ENCODE measurements around the gene TRIM47. TPM values are rescaled to one million over a fixed set of nuclear protein-coding genes. Genes with fewer than 3 reads are reported as not detected.

Gene TRIM47
- total RNA-seq: 68.2 TPM

GRCh38 chr17:75878174-75878998, at the start of gene TRIM47:
Gene TRIM47 (minus strand): TSS chr17:75878581. CDS start chr17:75878548, 33 bp downstream.
- peak; percentile 54 for DNase-seq (ENCODE audit: low spot score)

- no peak for DNase-seq (ENCODE audit: low spot score)
Measured at GRCh38 chr17:75927286-75927922, 49.0 kb upstream of the TRIM47 start.

- no peak for DNase-seq (ENCODE audit: low spot score)
Measured at GRCh38 chr17:75926456-75926855, 48.1 kb upstream of the TRIM47 start.

GRCh38 chr17:75925912-75926311, 47.5 kb upstream of the TRIM47 start:
- DNase-seq (ENCODE audit: low spot score): no peak

- DNase-seq (ENCODE audit: low spot score): no peak
Measured at GRCh38 chr17:75925103-75925502, 46.7 kb upstream of the TRIM47 start.

GRCh38 chr17:75922963-75923874, 44.8 kb upstream of the TRIM47 start:
- no peak for DNase-seq (ENCODE audit: low spot score)

- DNase-seq (ENCODE audit: low spot score): no peak
Measured at GRCh38 chr17:75922173-75922961, 44.0 kb upstream of the TRIM47 start.

GRCh38 chr17:75921596-75921995, 43.2 kb upstream of the TRIM47 start:
- DNase-seq (ENCODE audit: low spot score): no peak

- DNase-seq (ENCODE audit: low spot score): no peak
Measured at GRCh38 chr17:75920045-75920560, 41.7 kb upstream of the TRIM47 start.

GRCh38 chr17:75919611-75920010, 41.2 kb upstream of the TRIM47 start:
- no peak for DNase-seq (ENCODE audit: low spot score)

GRCh38 chr17:75917917-75918445, 39.6 kb upstream of the TRIM47 start:
- DNase-seq (ENCODE audit: low spot score): no peak

- no peak for DNase-seq (ENCODE audit: low spot score)
Measured at GRCh38 chr17:75917141-75917916, 38.9 kb upstream of the TRIM47 start.

GRCh38 chr17:75915268-75915667, 36.9 kb upstream of the TRIM47 start:
- no peak for DNase-seq (ENCODE audit: low spot score)

- DNase-seq (ENCODE audit: low spot score): no peak
Measured at GRCh38 chr17:75914643-75915267, 36.4 kb upstream of the TRIM47 start.

GRCh38 chr17:75913537-75914210, 35.3 kb upstream of the TRIM47 start:
- no peak for DNase-seq (ENCODE audit: low spot score)

- no peak for DNase-seq (ENCODE audit: low spot score)
Measured at GRCh38 chr17:75910699-75911098, 32.3 kb upstream of the TRIM47 start.

- no peak for DNase-seq (ENCODE audit: low spot score)
Measured at GRCh38 chr17:75909812-75910274, 31.5 kb upstream of the TRIM47 start.

GRCh38 chr17:75909051-75909811, 30.9 kb upstream of the TRIM47 start:
- no peak for DNase-seq (ENCODE audit: low spot score)
